ENCODE results near the gene C7orf57.
"Not testable (repeated sequence)": the region's sequence is repeated elsewhere in the genome, so short reads cannot be mapped to it uniquely, and the experiment has no call there.

The C7orf57 gene

DNA sequence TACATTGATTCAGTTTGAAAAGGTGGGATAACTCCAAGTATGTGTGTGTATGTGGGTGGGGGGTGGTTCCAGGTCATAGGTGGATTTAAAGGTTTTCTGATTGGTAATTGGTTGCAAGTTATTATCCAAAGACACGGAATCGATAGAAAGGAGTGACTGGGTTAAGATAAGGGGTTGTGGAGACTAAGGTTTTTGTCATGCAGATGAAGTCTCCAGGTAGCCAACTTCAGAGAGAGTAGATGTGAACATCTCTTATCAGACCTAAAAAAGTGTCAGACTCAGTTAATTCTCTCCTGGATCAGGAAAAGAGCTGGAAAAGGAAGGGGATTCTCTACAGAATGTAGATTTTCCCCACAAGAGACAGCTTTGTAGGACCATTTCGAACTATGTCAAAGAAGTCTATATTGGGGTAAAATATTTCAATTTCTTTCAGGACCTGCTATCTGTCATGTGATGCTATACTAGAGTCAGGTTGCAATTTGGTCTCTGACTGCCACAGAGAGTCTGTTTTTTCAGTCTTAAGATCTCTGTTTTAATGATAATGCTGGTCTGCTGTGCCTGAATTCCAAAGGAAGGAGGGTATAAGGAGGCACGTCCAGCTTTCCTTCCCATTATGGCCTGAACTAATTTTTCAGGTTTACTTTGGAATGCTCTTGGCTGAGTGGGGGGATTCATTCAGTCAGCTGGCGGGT is 3.6 kb downstream of the C7orf57 start:
- no peak for FAIRE-seq

DNA sequence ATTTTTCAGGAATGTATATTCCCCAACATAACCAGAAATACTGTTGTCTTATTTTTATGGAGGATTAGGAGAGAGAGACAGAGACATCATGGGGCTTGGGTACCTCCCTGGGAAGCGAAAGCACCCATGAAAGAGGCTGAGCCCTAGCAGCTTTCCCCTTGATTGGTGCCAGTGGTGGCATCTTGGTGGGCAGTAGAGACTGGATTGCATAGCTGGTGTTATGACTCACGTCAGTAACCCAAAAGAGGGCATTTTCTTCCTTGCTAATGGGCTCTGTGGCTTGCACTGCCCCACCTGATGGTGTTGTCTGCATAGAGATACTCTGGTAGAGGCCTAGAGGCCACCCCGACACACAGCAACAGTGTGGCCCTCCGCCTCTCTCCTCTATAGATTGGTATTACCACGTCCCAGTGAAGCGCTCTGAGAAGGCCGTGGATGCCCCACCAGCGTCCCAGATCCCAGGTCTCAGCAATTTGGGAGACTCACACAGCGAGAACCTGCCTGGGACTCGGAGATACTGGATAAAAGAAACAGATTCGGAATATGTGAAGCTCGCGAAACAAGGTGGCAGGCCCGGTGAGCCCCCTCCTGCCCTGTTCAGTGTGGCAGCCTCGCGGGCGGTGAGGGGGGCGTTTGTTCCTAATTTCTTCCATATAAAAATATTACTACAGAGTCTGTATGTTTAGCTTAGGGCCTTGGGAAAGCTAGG is 5.8 kb downstream of the C7orf57 start:
- no peak for FAIRE-seq

DNA sequence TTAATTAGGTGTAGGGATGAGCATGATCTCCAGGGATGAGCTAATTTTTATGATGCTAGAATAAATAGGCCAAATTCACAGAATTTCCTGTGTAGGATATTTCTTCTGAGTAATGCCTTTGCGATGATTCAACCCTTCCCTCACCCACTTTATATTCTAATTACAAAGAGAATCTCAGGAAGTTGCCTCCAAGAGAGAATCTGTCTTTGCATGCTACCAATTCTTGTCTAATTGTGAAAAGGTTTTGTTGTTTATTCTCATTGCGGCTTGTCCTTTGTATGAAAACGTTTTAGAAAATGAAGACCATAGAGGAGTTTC is 6.3 kb downstream of the C7orf57 start:
- FAIRE-seq = no peak

DNA sequence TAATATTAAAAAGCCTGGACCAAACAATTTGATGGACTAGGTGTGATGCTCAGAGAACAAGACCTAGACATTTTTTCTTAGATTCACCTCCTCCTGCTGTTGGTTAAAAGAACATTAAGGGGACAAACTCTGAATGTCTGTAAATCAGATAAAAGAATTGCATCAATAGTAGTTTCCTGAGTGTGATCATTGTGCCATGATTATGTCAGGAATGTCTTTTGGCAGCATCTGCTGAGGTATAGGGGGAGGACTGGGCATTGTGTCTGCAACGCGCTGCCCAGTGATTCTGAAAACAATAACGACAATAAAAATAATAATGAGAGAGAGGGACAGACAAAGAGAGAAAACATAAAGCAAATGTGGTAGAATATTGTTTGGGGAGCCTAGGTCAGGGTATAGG is 6.9 kb downstream of the C7orf57 start:
- FAIRE-seq = no peak

DNA sequence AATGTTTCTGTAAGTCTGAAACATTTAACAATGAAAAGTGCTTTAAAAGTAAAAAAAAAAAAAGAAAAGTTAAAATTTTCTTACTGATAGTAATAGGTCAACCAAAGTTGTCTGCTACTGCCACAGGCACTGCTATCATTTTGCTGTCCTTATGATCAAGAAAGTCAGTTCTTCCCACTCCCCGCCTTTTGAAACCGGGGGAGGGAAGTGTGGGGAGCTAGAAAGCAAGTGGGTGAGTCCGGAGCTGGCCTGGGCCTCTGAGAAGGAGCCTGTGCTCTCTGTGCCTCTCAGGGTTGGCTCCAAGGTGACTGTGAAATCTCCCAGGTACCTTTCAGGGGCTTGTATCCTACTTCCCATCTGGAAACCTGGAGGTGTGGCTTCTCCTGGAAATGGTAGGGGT is 7.3 kb downstream of the C7orf57 start:
- no peak for FAIRE-seq

DNA sequence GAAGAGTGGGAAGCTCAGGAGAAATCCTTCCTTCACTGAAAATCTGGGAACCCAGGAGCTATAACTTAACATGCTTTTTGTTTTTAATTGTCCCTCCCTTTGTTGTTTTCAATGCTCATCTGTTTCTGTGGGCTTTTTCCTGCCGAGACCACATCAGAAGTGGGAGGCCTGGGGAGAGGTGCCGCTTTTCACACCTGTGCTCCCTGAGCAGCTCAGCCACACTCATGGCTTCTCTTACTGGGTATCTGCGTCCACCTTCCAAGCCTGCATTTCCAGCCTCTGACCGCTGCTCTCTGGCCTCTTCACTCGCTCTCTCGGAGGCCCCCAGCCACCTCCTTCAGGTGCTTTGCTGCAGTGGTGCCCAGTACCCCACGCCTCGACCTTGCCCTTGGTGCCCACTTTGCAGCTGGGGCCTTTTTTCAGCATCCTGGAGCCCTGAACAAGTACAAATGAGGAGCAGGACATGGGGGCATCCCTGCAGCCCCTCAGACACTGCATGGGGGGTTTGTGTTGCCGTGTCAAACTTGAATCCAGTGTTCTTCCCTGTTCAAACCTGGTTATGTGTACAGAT is 9.9 kb downstream of the C7orf57 start:
- FAIRE-seq = no peak

DNA sequence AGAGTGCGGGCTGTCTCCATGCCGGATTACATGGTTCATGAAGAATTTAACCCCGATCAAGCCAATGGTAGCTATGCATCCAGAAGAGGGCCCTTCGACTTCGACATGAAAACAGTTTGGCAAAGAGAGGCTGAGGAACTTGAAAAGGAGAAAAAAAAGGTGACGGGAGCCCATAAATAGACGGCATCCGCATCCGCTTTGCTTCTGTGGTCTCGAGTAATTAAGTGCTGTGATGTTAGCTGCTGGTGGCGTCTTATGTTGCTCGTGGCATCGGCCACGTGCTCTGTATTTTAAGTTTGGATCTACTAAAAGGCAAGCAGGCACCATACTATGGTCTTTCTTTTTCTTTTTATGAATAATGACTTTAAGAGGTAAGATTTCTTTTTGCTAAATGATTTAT is 11.1 kb downstream of the C7orf57 start:
- no peak for FAIRE-seq

DNA sequence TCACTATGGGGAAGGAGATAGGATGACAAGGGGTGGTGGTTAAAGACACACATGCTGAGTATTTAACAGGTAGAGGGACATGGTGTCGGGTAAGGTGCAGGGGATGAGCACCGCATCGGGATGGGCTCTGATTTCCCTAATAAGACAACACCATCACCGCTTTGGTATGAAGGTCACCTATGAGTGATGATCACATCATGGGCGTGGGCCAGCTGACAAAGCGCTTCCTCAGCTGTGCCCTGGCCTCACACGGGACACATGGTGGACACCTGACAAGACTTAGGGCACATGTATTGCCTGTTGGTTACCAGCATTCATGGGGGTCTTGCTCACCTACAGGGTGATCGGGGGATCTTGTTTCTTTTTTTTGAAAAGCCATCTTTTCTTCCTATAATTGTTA is 12.8 kb downstream of the C7orf57 start:
- FAIRE-seq = no peak

DNA sequence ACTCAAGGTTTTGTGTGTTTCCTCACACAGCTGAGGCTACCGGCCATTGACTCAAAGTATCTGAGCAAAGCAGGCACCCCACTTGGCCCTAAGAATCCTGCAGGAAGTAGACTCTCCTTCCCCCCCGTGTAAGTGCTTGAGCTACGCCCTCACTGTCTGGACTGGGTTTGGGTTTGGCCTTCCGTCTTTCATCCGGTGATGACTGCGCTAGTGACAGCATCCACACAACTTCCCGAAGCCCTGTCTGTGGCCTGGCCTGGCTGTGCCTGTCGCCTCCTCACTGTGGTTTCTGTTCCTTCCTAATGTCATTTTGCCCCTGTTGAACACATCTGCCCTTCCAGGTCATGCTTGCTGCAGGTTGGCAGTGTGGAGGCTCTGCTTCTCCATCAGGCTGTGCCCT is 14.5 kb downstream of the C7orf57 start:
- FAIRE-seq = no peak

DNA sequence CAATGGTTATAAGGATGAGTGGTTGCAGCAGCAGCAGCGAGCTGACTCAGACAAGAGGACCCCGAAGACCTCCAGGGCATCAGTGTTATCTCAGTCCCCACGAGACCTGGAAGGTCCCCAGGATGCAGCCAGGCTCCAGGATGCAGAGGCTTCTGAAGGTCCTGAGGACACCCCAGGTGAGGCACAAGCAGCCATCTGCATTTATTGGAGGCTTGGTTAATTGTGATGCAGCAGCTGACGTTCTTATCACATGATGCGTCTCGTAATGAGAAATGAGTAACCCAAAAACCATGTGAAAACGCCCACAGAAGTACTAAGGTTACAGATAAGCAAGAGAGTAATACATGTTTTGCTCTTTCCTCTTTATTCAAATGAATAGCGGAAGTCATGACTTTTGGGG is 17.4 kb downstream of the C7orf57 start:
- no peak for FAIRE-seq

DNA sequence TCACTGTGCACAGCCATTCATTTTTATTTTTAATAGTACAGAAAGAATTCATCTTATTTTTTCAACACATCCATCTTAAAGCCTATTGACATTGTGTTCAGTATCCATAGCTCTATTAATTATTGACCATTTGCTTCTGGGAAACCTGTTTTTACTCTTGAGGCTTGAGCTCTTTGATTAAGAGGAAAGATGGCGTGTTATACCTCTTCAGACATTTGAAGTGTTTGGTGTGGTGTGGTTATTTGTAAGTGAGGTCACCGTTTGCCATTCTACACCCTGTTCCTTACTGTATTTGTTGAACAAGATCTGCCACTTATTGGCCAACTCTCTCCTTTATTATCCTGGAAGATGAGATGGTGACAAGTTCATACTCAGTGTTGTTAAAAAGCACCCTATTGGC is 18.4 kb downstream of the C7orf57 start:
- no peak for FAIRE-seq

DNA sequence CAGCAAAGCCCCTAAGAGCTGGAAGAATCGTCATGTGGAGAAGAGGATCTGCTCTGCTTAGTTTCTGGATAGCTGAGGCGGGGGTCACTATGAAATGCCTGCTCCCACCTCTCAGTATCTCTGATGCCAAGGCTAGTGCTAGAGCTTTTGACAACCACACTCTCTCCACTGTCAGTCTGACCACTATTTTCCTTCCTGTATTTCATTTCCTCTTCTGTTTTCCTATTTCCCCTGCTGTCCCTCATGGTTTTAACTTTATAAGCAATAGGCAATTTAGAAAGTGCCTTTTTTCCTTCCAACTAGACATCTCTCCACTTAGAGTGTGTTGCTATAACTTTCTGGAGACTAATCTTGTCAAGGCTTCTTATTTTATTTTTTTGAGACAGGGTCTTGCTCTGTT is 23.6 kb downstream of the C7orf57 start:
- no peak for FAIRE-seq

DNA sequence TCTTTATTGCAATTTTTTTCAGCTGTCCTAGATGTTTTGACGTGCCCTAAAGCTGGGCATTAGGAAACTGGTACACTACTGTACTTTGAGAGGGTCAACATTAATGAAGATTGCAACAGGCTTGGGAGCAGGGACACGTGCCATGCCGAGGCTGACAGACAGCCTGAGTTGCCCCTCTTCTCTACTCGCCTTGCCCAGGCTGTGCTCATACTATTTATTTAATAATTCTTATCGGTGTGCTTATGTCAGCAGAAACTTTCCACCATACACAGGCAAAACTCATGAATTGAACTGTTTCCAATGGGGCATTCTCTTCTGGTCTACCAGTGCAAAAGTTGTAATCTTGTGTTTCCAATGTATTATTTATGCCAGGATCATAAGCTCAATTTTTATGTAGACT is 24.4 kb downstream of the C7orf57 start:
- no peak for FAIRE-seq

DNA sequence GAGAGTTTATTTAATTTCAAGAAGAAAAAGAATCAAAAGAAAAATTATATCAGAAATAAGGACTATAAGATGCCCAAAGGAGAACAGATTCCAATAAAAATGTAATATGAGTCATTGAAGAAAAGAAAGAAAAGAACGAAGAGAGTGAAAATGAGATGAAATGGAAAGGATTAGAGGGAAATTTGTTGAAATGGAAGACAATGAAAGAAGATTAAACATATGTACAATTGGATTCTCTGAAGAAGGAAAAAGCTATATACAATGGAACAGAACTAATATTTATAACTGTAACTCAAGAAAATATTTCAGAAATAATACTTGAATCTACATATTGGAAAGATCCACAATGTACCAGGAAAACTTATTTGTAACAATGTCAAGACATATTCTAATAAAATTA is 28.6 kb downstream of the C7orf57 start:
- FAIRE-seq = no peak

DNA sequence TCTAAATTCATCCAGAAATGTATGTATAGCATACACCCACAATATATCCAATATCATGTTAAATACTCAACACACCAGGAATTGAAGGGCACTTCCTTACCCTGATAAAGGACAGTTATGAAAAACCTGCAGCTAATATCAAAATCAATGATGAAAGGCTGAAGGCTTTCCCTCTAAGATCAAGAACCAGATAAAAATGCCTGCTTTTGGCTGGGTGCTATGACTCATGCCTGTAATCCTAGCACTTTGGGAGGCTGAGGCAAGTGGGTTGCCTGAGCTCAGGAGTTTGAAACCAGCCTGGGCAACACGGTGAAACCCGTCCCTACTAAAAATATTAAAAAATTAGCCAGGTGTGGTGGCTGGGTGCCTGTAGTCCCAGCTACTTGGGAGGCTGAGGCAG is 32.1 kb downstream of the C7orf57 start:
- FAIRE-seq = no peak

DNA sequence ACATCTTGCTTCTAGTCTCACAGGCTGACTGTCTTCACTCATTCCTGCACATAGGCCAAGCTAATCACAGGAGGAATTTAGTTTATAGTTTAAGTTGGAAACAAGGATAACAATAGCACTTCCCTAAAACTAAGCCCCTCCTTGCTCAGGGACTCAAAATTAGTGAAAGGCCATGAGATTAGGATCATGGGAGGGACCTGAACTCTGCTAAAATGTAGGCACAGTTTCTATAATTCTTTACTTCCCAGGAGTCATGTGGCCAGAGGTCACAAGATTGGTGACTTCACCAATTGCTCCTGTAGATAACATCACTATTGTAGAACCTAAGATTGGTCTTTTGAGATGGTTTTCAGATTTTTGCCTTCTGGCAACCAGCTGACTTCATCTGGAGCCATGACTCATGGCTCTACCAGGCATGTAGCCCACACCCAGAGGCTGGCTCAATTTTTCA is 38.9 kb downstream of the C7orf57 start:
- no peak for FAIRE-seq

DNA sequence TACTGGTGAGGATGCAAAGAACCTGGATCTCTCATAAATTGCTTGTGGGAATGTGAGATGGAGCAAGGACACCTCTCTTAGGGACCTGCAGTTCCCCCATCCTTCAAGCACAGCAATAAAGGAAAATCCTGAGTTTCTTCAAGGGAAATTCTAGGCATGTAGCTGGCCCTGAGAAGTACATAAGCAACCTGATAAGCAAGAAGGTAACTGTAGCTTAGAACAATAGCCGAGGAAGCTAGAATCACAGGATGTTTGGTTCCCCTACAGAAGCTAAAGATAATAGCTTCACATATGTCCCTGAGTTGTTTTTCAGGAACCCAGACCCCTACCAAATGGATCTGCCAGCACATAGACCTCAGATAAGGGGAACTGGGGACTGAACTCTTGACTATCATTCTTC is 42.1 kb downstream of the C7orf57 start:
- FAIRE-seq = no peak

DNA sequence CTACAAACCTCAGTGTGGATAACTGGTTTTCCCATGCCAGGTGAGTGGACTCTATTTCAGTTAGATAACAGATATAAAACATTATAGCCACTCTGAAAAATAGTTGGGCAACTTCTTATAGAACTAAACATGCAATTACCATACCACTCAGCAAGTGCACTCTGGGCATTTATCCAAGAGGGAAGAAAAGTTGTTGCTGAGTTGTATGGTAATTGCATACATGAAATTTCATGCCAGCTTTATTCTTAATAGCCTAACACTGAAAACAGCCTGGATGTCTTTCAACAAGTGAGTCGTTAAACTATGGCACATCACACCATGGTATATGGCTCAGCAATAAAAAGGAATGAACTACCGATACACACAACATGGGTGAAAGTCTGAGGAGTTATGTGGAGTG is 43.1 kb downstream of the C7orf57 start:
- no peak for FAIRE-seq

DNA sequence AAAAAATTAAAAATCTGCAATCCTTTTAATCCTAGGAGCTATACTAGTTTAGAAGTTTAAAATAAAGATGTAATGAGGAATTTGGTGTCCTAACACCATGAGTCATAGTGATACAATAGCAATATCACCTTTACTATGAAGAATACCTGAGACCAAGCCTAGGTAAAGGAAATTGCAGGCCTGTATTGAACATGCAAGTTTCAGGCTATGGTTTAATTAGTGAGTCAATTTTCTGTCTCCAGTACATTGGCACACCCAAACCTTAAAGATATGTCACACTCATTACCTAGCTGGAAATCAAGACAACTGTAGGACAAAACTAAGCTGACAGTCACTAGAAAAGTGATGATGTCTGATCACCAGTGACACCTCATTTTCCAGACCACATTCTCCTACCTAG is 47.0 kb downstream of the C7orf57 start:
- not testable (repeated sequence) for FAIRE-seq

DNA sequence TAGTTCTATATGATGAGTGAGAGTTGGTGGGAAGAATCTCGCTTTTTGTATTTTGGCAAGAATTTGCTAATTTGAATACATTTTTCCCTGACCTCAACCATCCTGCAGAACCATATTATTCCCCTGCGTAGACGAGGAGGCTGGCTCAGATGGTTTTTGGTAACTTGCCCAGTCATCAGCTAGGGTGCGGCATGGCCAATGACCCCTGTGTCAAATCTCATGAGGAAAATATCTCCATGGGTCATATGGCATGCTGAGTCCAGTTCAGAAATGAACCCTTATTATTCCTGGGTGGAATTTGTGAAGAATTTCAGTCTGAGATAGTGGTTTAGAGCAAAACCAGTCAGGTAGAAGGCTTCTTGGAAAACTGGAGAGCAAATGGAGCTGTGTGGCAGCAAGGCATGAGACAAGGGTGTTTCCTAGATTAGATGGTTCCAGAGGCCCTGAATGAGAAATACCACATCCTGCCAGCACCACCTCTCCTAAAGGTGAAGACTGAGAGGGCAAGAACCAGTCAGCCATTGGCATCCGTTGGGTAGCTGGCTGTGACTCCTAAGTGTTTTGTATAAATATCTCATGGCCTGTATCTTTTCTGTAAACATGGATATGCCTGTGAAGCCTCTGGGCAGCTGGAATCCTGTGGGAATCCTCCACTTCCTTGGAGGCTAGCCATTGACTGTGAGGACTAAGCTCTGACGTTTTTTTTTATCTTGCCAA is 47.9 kb downstream of the C7orf57 start:
- FAIRE-seq = no peak

DNA sequence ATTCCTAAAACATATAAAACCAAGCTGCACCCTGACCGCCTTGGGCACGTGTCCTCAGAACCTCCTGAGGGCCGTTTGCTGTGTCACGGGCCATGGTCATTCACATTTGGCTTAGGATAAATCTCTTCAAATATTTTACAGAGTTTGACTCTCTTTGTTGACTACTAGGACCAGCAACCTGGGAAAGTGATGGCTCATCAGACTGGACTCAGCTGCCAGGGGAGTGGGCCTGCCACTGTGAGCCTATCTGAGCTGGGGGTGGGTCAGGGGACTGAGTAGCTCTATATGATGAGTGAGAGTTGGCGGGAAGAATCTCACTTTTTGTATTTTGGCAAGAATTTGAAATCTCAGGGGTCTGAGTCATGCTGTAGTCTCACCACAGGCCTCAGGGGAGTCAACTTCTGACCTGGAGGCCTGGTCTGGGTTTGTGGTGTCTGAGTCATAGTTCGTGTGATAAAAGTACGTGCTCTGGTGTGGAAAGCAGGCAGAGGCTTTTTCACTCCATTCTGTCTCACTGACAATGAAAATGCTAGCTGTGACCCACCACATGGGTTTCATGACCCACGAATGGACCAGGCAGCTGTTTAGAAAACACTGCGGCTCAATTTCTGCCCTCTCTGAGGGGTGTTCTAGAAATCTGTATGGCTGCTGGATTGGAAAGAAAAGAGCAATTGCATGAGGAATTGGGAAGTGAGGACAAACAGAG is 49.5 kb downstream of the C7orf57 start:
- no peak for FAIRE-seq

DNA sequence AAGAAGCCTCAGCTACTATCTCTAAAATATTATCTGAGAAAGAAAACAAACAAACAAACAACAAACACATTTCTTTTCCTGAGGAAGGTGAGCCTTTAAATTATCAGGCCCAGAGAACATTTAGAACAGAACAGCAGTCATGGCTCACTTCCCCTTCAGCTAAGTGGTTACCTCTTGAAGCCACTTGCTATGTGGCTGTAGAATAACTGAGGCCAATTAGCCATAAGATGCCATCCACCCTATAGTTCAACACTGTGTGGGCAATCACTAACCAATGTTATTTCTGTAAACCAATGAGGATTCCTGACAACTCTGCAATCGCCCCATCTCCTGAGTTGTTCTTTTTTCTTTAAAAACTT is 50.1 kb downstream of the C7orf57 start:
- FAIRE-seq = no peak

DNA sequence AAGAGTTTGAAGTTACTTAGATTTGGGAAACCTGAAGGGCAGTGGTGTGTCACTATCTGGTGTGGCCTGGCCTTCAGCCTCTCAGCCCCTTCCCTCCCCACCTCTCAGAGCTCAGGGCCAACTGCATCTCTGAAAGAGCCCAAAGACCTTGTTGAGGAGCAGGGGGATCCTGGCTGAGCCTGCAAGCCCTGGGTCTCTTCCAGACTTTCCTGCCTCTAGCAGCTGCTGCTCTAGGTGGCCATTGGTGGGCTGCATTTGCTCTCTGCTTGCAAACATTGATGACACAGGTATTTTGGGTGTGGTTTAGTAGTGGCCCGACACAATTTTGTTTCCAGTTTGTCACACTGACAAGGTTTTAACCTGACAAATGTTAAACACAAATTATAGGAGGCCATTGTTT is 50.6 kb downstream of the C7orf57 start:
- no peak for FAIRE-seq
